Right lobe of liver (tissue), 6 donors: ENCODE data around the gene SLC6A19. TPM values are rescaled to one million over a fixed set of nuclear protein-coding genes. Genes with fewer than 3 reads are reported as not detected.

Experiments used
- ATAC-seq, 4 donors: fragments of 200-7000 bp; cut with Tn5 transposase; one replicate each; pipeline ENCODE4 v1.9.1; 2020; ENCODE audit warnings: mild to moderate bottlenecking in 4 of 4, moderate library complexity in 4 of 4
- DNase-seq, 3 donors: peaks; one replicate each; pipeline ENCODE4 v3.0.0-alpha.2; 2020
- H3K27ac ChIP-seq, 3 donors: fragments of 200-600 bp; one replicate each; pipeline ENCODE4 v1.8.0; 2022
- H3K27me3 ChIP-seq, 2 donors: fragments of 200-600 bp; one replicate each; pipeline ENCODE4 v1.8.0; 2022
- H3K36me3 ChIP-seq, 4 donors: fragments of 200-600 bp; sonication (generic) in 1 of 4; one replicate each; pipeline versions ENCODE4 v1.5.1 to v1.8.0; 2017 to 2022; ENCODE audit warnings: control low read depth in 1 of 4
- H3K4me1 ChIP-seq, 4 donors: fragments of 200-600 bp; sonication (generic) in 1 of 4; one replicate each; pipeline versions ENCODE4 v1.5.1 to v1.8.0; 2017 to 2022; ENCODE audit warnings: control low read depth in 1 of 4
- H3K4me3 ChIP-seq, 3 donors: fragments of 200-600 bp; one replicate each; pipeline ENCODE4 v1.8.0; 2022
- H3K9me3 ChIP-seq, 4 donors: fragments of 200-600 bp; sonication (generic) in 1 of 4; one replicate each; pipeline versions ENCODE4 v1.5.1 to v1.8.0; 2017 to 2022; ENCODE audit warnings: control low read depth in 1 of 4
- POLR2A ChIP-seq: fragments of 450-650 bp; IDR thresholded peaks from one replicate; pipeline ENCODE4 v1.6.1; 2017; ENCODE audit warnings: antibody characterized with exemption, mild to moderate bottlenecking
- WGBS: methylation state at CpG from one replicate; pipeline ENCODE4 v1.1.6; 2018; ENCODE audit warnings: low coverage, low lambda C conversion rate; ENCODE audit not compliant: insufficient coverage; ENCODE audit errors: missing lambda C conversion rate; 5-methylcytosine and 5-hydroxymethylcytosine counted together
- intact Hi-C, 2 donors: fragments of 100-400 bp; cut with DNase I; formaldehyde crosslinking; loops; one replicate each; pipeline versions ENCODE4 v1.11.2 to v1.14.1; 2022
- total RNA-seq, 6 experiments: library from RNA; depleted of rRNA in 2 of 6; stranded (reverse); fragments of >200 nt in 2 of 6; fragmentation: NEBNext Ultra II Directional in 3 of 6; extraction: Animal tissue kit (Norgen Biotek cat#: 25700) in 3 of 6; gene quantifications; one replicate each; pipeline versions ENCODE4 v1.1.0 to v1.2.4, GENCODE V29; 2016 to 2023
- TF ChIP-seq, protein P1 (sequence below), 4 donors: fragments of 200-600 bp in 3 of 4; fragments of 450-650 bp in 1 of 4; IDR thresholded peaks; one replicate each; pipeline versions ENCODE4 v1.5.1 to v1.8.0; 2016 to 2022; ENCODE audit warnings: antibody characterized with exemption in 4 of 4, mild to moderate bottlenecking in 2 of 4
- donor health status: DM: no; HTN: yes; CAD: no.
- donor health status: DM: no; HTN: no; CAD: no.
- donor health status: DM: no; HTN: no; CAD: no.
- donor health status: DM: no; HTN: yes; CAD: no.
- donor health status: DM: no; HTN: yes; CAD: no.

SLC6A19 gene
- total RNA-seq, 6 experiments from 2014 or later, result 0.12 to 0.93 (median 0.41) TPM

DNA sequence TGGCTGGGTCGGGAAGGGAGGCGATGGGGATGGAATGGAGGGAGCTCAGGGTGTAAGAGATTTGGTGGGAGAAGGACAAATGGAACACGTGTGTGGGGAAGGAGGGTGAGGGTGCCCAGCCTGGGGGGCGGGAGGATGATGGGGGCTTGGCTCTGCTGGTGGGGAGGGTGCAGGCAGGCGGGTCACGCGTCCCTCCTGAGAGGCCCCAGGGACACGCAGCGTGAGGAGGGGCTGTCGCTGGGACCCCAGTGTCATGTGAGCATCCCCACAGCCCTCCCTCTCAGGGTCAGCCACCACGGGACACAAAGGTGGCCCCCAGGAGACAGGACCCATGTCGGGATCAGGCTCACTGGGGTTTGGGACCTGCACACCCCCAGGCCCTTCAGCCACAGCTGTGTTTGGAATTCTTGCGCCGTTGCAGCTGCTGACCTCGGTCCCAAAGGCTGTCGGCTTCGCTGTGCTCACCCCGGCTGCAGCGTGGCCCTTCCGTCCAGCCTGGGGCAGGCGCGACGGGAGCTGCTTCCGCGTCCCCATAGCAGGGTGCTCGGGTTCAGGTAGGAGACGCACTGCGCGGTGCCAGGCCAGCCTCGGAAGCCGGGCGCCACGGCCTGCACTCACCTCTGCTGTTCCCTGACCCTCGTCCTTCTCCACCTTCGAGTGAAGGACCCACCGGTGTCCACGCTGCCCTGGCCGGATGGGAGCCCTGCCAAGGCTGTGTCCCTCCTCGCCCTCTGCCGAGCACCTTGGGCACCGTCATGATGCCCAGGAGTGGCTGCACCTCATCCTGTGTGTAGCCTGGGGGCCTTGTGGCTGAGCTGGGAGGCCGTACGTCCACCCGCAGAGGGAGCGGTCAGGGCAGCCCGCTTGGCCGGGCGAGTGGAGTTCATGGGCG, 5.4 kb downstream of the SLC6A19 start:
- ATAC-seq (no peak), DNase-seq (peak in 1 of 3 donors; percentile 51)
- Histone ChIP-seq H3K4me3 (no peak overlapping the region), H3K36me3 (no peaks in the 10 kb centered on the region), H3K4me1 (no peaks in the 10 kb centered on the region), H3K9me3 (no peaks in the 10 kb centered on the region), H3K27me3 (no peaks in the 10 kb centered on the region), H3K27ac (no peak overlapping the region)
- 52% methylated on average over 4 of the region's 49 CpGs for WGBS
- intact Hi-C loops, result no loop called here
- TF ChIP-seq, protein P1, sequence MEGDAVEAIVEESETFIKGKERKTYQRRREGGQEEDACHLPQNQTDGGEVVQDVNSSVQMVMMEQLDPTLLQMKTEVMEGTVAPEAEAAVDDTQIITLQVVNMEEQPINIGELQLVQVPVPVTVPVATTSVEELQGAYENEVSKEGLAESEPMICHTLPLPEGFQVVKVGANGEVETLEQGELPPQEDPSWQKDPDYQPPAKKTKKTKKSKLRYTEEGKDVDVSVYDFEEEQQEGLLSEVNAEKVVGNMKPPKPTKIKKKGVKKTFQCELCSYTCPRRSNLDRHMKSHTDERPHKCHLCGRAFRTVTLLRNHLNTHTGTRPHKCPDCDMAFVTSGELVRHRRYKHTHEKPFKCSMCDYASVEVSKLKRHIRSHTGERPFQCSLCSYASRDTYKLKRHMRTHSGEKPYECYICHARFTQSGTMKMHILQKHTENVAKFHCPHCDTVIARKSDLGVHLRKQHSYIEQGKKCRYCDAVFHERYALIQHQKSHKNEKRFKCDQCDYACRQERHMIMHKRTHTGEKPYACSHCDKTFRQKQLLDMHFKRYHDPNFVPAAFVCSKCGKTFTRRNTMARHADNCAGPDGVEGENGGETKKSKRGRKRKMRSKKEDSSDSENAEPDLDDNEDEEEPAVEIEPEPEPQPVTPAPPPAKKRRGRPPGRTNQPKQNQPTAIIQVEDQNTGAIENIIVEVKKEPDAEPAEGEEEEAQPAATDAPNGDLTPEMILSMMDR (IDR thresholded peaks at IDR 0.05), result no peak
- TF ChIP-seq POLR2A, result no peak

DNA sequence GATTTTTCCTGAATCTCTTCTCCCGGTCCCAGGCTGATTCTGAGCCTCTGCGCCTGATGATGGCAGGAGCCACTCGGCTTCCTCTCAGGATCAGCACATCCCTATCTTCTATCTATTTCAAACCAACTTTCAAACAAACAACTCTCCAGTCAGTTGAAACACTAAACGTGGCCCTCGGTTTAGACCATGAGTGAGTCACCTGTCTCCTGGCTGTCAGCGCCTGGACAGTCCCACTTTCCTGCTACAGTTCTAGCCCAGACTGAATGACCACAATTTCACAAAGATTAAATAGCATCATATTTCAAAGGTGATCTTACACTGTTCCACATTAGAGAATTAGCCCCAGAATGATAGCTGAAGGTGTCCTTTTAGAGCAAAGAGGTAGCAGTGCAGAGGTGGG, 6.2 kb downstream of the SLC6A19 start:
- TF ChIP-seq, protein P1 (IDR thresholded peaks at IDR 0.05), result no peak
- TF ChIP-seq POLR2A, result no peak
- Histone ChIP-seq H3K27ac (no peak overlapping the region), H3K4me1 (no peaks in the 10 kb centered on the region), H3K9me3 (no peaks in the 10 kb centered on the region), H3K4me3 (no peak overlapping the region), H3K27me3 (no peaks in the 10 kb centered on the region), H3K36me3 (no peaks in the 10 kb centered on the region)
- WGBS, result 68% methylated on average over 5 of the region's 6 CpGs
- ATAC-seq (no peak), DNase-seq (no peak)
- intact Hi-C loops, result no loop called here

DNA sequence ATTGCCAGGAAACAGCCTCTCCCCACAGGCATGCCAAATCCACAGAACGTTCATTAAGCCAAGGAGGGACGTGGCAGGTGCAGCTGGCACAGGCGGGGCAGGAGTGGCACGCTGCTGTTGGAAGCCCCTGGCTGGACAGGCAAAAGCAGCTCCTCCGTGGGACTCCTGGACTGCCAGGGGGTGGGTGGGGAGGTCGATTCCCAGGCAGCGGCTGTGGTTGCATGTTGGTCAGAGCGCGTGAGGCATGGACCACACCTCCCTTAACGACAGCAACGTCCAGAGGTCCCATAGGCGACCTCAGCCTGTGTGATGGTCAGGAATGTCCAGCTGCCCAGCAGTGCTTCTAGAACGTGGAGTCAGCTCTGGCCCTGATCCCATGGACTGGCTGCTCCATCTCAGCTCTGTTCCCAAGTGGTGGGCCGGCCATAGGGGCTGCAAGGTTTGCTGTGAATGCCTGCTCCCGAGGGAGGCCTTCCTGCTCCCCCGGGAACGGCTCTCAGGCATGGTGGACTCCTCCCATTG, 6.9 kb downstream of the SLC6A19 start:
- intact Hi-C loops, result no loop called here
- WGBS, result 50% methylated on average over 5 of the region's 17 CpGs
- Histone ChIP-seq H3K4me3 (no peak overlapping the region), H3K27ac (no peak overlapping the region), H3K4me1 (no peaks in the 10 kb centered on the region), H3K27me3 (no peaks in the 10 kb centered on the region), H3K9me3 (no peaks in the 10 kb centered on the region), H3K36me3 (no peaks in the 10 kb centered on the region)
- no peak for ATAC-seq
- peak in 1 of 3 donors; percentile 52 for DNase-seq
- TF ChIP-seq, protein P1 (IDR thresholded peaks at IDR 0.05), result no peak
- no peak for TF ChIP-seq POLR2A

DNA sequence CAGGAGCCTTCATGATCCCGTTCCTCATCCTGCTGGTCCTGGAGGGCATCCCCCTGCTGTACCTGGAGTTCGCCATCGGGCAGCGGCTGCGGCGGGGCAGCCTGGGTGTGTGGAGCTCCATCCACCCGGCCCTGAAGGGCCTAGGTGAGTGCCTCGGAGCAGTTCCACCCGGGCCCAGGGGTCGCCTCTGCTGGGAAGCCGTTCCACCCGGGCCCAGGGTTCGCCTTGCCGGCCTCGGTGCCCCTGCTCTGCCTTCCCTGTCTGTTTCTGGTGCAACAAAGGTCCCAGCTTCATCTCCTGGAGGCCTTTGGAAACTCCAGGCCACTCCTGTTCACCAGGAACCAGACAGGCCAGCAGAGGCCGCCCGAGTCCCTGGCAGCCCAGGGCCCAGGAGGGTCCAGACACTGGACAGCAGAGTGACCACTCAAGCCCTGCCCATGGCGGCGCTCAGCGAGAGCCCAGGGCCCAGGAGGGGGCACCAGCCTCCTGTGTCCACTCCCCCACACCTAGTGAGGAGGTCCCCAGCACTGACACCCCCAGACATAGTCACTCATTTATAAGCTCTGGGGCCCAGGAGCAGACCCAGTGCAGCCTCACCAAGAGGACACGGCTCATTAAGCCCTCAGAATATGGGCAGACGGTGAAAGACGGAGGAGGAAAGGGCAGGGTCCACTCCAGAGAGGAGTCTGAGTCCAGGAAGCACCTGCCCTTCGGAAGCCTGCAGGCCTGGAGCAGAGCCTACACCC, 7.5 kb downstream of the SLC6A19 start:
- H3K27me3 ChIP-seq, result no peaks in the 10 kb centered on the region
- ATAC-seq (peak; percentile 47 to 64 (median 61)), DNase-seq (peak in 1 of 3 donors; percentile 57)
- intact Hi-C loops, result no loop called here
- no peaks in the 10 kb centered on the region for H3K36me3 ChIP-seq
- H3K27ac ChIP-seq, result no peak overlapping the region
- H3K9me3 ChIP-seq, result no peaks in the 10 kb centered on the region
- 100% methylated on average over 1 of the region's 24 CpGs for WGBS
- H3K4me3 ChIP-seq, result no peak overlapping the region
- no peaks in the 10 kb centered on the region for H3K4me1 ChIP-seq
- no peak for TF ChIP-seq POLR2A
- TF ChIP-seq, protein P1 (IDR thresholded peaks at IDR 0.05), result peak; percentile 29 to 53 (median 39)
